COLO668 (cell line): Measurements from ENCODE around the gene SECISBP2.
"Not testable (repeated sequence)": the region's sequence is repeated elsewhere in the genome, so short reads cannot be mapped to it uniquely, and the experiment has no call there.

ENCODE experiments used
- DNase-seq: peaks from one replicate; lab custom pipeline; 2025; ENCODE audit not compliant: unreplicated experiment; lab: John Stamatoyannopoulos, UW

SECISBP2 gene

GRCh38 chr9:89309166-89309565, 9.1 kb upstream of the SECISBP2 start:
- DNase-seq: no peak

DNA sequence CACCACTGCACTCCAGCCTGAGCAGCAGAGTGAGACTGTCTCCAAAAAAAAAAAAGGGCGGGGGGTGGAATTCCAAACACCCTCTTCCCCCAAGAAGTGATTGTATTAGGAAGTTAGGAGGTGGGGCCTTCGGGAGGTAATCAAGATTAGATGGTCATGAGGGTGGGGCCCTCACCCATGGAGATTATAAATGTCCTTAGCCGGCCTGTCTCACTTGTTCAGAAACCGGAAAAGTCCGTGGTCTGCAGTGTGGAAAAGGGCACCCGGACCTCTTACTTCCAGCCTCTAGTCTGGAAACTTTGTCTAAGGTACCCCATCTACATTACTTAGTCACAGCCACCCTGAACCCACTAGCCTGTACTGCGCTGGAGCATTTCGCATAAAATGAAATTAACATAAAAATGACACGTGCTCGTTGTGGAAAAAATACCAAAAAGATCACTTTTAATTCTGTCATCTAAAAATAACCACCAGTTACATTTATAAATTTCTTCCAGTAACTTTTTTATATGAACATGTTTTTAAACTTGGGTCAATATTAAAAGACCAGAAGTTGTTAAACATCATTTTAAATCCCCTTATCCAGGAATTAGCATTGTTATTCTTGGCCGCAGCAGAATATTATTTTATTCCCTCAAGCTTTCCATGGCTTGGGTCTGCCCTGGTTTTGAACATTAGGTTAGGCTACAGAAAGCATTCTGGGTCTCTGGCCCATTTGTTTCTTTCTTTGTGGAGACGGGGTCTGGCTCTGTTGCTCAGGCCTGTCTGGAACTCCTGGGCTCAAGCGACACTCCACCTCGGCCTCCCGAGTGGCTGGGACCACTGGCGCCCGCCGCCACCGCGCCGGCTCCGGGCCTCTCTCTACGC, 8.5 kb upstream of the SECISBP2 start:
- DNase-seq: no peak

DNA sequence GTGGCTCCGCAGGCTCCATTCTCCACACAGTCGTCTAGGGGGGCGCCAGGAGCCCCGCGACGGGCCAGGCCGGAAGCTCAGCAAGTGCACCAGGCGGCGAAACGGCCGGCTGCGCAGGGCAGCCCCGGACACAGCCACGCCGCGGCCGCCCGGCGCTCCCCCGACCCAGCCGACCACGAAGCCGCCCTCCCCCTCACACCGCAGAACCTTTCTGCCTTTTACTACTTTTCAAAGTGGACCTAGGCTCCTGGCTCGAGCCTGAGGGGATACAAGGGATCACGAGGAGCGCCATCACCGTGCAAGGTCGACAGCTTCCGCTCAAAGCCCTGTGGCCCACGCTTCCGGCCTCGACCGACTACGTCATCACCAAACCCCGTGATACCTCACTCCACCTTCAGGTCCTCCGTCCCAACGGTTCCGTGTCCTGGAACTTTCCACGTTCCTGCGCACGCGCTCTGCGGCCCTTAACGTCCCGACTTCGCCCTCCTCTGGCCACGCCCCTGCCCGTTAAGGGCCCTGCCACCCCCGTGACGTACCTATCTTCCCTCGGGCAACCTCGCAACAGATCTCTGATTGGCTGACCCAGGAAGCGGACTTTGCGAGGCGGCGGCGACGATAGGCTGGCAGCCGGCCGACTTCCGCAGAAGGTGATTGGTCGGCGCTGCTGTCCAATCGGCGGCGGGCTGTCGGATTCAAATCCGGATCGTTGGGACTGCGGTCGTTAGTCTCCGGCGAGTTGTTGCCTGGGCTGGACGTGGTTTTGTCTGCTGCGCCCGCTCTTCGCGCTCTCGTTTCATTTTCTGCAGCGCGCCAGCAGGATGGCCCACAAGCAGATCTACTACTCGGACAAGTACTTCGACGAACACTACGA, 7.6 kb upstream of the SECISBP2 start, which contains the start of gene CKS2:
Gene CKS2 (plus strand): TSS at position 721 of the 871 bp plus-strand sequence. CDS start 98 bp downstream, at position 819.
- DNase-seq: peak; percentile 100

GRCh38 chr9:89311346-89312221, 6.7 kb upstream of the SECISBP2 start:
- DNase-seq: peak; percentile 41

DNA sequence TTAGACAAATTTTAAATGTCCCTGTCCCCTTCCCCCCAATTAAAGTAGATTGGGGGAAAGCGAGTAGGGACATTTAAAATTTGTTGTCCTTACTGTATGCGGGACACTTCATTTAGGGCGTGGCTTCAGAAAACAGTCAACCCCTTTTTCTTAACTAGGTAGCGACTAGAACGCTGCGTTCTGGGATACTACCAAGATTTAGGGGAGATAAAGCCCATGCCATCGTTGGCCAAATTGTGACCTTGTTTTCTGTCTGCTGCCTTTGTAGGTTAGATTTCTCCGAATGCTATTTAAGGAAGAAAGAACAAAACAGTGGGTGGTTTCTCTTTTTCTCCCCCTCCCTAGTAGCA, 6.1 kb upstream of the SECISBP2 start:
- DNase-seq: no peak

DNA sequence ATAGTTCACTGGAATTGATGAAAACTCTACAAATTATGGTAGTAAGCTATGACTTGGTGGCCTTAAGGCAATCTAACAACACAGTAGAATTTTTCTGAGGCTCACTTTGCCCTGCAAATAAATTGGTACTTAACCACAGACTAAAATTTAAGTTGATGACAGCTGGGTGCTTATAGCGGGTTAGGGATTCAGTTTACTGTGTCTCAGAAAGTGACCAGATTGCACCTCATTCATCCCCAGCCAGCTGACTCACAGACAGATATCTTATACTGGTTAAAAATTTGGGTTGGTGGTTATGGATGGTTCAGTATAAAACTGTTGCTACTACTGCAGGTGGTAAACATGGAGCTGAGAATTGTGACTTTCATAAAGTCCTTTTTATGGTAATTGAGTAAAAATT, 4.5 kb upstream of the SECISBP2 start:
- no peak for DNase-seq

DNA sequence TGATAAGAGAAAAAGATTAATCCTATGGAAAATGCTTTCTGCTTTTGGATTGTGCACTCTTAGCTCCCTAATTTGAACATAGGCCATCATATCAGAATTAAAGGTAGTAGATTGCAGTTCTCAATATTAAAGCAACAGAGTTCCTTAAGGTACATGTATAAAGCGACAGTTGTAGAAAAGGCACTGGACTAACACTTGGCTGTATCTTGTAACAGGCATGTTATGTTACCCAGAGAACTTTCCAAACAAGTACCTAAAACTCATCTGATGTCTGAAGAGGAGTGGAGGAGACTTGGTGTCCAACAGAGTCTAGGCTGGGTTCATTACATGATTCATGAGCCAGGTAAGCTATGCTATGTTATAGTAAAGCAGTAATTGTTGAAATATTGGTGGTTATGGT, 3.3 kb upstream of the SECISBP2 start:
- no peak for DNase-seq

DNA sequence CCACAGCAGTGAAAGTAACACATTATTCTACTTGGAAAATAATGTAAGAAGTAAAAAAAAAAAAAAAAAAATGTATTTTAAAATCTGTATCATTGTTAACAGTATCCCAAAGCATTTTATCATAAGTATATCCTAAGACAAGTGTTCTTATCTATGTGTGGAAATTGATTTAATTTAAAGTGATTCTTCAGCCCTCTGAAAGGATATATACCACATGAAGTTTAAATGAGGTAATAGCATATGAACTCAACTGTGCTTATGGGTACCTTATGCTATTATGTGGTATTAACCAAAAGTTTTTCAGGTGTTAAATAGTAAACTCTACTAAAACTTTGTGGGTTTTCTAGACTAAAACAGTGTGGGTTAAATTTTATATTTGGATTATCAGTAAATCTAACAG, 2.8 kb upstream of the SECISBP2 start:
- no peak for DNase-seq

- DNase-seq: no peak
Measured at GRCh38 chr9:89317282-89317681, 1.0 kb upstream of the SECISBP2 start.

- no peak for DNase-seq
Measured at GRCh38 chr9:89319015-89319905, 960 bp downstream of the SECISBP2 start.

DNA sequence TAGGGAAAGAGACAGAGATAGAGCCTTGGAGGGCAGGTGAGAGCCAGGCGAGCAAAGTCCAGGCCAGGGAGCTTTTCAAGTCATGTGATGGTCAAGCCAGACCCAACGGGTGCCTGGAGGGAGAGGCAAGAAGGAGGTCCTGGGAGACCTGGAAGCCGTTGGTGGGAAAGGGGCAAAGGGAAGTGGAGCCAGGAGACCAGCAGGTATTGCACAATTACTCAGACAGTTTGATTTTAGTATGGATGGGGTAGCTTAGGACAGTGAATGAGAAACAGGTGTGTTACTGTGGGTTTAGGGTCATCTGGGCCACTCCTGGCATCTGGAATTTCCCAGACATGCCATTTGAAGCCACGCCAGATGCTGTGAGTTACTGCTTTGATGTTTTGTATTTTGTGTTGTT, 5.1 kb downstream of the SECISBP2 start:
- no peak for DNase-seq

DNA sequence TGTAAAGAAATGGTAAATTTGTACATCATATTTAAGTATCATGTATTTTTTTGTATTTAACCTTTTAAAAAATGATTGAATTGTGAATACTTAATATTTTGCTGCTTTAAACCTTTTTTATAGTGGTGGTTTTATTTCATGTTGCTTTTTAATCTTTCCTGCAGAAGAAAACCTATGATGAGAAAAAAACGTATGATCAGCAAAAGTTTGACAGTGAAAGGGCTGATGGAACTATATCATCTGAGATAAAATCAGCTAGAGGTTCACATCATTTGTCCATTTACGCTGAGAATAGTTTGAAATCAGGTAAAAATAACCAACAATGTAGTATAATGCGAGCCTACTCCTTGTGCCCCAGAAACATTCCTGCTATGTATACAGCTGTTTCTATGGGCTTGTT, 7.4 kb downstream of the SECISBP2 start:
- DNase-seq: no peak

DNA sequence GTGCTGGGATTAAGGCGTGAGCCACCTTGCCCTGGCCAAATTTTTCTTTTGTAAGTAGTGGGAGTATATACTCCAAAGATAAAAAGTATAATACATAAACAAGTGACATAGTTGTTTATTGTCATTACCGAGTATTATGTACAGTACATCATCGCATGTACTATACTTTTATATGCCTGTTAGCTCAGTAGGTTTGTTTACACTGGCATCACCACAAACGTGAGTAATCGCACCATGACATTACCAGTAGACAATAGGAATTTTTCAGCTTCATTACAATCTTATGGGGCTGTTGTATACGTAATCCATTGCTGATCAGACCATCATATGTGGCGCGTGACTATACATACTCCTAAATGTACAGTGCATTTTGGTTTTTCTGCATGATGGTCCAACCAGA, 9.8 kb downstream of the SECISBP2 start:
- DNase-seq: no peak

GRCh38 chr9:89329917-89330316, 11.6 kb downstream of the SECISBP2 start:
- no peak for DNase-seq

GRCh38 chr9:89330513-89330912, 12.2 kb downstream of the SECISBP2 start:
- no peak for DNase-seq

GRCh38 chr9:89339807-89340206, 21.5 kb downstream of the SECISBP2 start:
- DNase-seq: no peak

DNA sequence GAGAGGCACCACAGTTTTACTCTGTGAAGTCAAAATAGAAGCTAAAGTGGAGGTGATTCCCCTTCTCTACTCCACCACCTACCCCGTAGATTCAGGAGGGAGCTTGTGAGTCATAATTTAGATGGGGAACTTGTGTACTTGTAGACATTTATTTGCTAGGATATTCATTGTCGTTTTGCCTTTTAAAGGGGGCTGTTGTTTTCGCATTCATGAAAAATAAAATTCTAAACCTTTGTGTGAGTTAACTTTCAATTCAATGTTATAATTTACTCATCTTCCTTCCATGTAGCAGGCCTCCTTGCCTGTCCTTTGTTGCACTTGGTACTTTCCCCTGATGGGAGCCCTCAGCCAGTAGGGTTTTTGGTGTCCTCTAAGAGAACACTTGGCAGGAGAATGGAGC, 22.0 kb downstream of the SECISBP2 start:
- no peak for DNase-seq

- DNase-seq: no peak
Measured at GRCh38 chr9:89342213-89342612, 23.9 kb downstream of the SECISBP2 start.

GRCh38 chr9:89342948-89343347, 24.6 kb downstream of the SECISBP2 start:
- no peak for DNase-seq

DNA sequence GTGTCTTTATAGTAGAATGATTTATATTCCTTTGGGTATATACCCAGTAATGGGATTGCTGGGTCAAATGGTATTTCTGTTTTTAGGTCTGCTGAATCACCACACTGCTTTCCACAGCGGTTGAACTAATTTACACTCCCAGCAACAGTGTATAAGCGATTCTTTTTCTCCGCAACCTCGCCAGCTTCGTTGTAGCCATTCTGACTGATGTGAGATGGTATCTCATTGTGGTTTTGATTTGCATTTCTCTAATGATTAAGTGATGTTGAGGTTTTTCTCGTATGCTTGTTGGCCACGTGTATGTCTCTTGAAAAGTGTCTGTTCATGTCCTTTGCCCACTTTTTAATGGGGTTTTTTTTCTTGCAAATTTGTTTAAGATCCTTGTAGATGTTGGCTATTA, 25.5 kb downstream of the SECISBP2 start:
- DNase-seq: not testable (repeated sequence)
